ENCODE data around the gene MLLT1.

DNA sequence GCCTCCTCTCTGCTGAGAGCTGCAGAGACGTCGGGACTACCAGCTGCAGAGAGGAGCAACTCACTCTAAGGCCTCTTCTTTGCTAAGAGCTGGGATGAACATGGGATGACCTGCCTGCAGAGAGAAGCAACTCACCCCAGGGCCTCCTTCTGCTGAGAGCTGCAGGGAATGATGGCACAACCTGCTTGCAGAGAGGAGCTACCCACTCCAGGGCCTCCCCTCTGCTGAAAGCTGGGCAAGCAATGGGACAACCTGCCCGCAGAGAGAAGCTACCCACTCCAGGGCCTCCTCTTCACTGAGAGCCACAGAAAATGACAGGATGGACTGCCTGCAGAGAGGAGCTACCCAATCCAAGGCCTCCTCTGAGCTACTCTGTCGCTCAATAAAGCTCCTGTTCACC is 6.9 kb upstream of the MLLT1 start:
- TF ChIP-seq, protein P1, sequence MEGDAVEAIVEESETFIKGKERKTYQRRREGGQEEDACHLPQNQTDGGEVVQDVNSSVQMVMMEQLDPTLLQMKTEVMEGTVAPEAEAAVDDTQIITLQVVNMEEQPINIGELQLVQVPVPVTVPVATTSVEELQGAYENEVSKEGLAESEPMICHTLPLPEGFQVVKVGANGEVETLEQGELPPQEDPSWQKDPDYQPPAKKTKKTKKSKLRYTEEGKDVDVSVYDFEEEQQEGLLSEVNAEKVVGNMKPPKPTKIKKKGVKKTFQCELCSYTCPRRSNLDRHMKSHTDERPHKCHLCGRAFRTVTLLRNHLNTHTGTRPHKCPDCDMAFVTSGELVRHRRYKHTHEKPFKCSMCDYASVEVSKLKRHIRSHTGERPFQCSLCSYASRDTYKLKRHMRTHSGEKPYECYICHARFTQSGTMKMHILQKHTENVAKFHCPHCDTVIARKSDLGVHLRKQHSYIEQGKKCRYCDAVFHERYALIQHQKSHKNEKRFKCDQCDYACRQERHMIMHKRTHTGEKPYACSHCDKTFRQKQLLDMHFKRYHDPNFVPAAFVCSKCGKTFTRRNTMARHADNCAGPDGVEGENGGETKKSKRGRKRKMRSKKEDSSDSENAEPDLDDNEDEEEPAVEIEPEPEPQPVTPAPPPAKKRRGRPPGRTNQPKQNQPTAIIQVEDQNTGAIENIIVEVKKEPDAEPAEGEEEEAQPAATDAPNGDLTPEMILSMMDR (IDR thresholded peaks at IDR 0.05 in 4 of 5, conservative IDR thresholded peaks at IDR 0.05 in 1 of 5): no peak
- no peak for TF ChIP-seq POLR2A (IDR thresholded peaks at IDR 0.05)

Measured in gastrocnemius medialis (tissue), 4 donors.